Hepatocyte (in vitro differentiated cells): ENCODE measurements around the gene CLTCL1. TPM values are rescaled to one million over a fixed set of nuclear protein-coding genes. Genes with fewer than 3 reads are reported as not detected.

Experiments used
- DNase-seq: peaks from one replicate; pipeline ENCODE4 v3.0.0-alpha.2; 2016; ENCODE audit warnings: low spot score
- H2AFZ ChIP-seq: fragments of 200-600 bp; sonication (generic); 2 replicates; pipeline ENCODE4 v1.6.0; 2016; ENCODE audit warnings: antibody characterized with exemption, mild to moderate bottlenecking
- H3K27ac ChIP-seq: fragments of 200-600 bp; sonication (generic); 2 replicates; pipeline ENCODE4 v1.5.1; 2016; ENCODE audit warnings: mild to moderate bottlenecking
- H3K27me3 ChIP-seq: fragments of 200-600 bp; sonication (generic); 2 replicates; pipeline ENCODE4 v1.6.1; 2016
- H3K36me3 ChIP-seq: fragments of 200-600 bp; sonication (generic); replicated peaks from 2 replicates; pipeline ENCODE4 v1.5.1; 2016; ENCODE audit warnings: low read depth; ENCODE audit not compliant: insufficient read depth
- H3K4me1 ChIP-seq: fragments of 200-600 bp; sonication (generic); 2 replicates; pipeline ENCODE4 v1.5.1; 2016; ENCODE audit warnings: mild to moderate bottlenecking, moderate library complexity; ENCODE audit not compliant: insufficient read depth
- H3K4me2 ChIP-seq: fragments of 200-600 bp; sonication (generic); 2 replicates; pipeline ENCODE4 v1.6.0; 2016
- H3K4me3 ChIP-seq: fragments of 200-600 bp; sonication (generic); 2 replicates; pipeline ENCODE4 v1.5.1; 2016; ENCODE audit warnings: mild to moderate bottlenecking
- H3K79me2 ChIP-seq: fragments of 200-600 bp; sonication (generic); 2 replicates; pipeline ENCODE4 v1.6.0; 2017; ENCODE audit warnings: mild to moderate bottlenecking
- H3K9me2 ChIP-seq: fragments of 200-600 bp; sonication (generic); replicated peaks from 2 replicates; pipeline ENCODE4 v1.6.0; 2017; ENCODE audit warnings: mild to moderate bottlenecking; ENCODE audit not compliant: insufficient read depth
- H3K9me3 ChIP-seq: fragments of 200-600 bp; sonication (generic); 2 replicates; pipeline ENCODE4 v1.5.1; 2016; ENCODE audit warnings: low read depth, mild to moderate bottlenecking
- H4K20me1 ChIP-seq: fragments of 200-600 bp; sonication (generic); 2 replicates; pipeline ENCODE4 v1.6.0; 2016; ENCODE audit warnings: mild to moderate bottlenecking; ENCODE audit not compliant: insufficient read depth, poor library complexity, severe bottlenecking
- EZH2 ChIP-seq: fragments of 200-600 bp; sonication (generic); IDR thresholded peaks from 2 replicates; pipeline ENCODE4 v1.6.1; 2016; ENCODE audit warnings: antibody characterized with exemption, mild to moderate bottlenecking, borderline replicate concordance
- EZH2phosphoT487 ChIP-seq: fragments of 200-600 bp; sonication (generic); IDR thresholded peaks from one replicate; pipeline ENCODE4 v1.6.1; 2018; ENCODE audit warnings: antibody characterized with exemption, mild to moderate bottlenecking, low read depth, moderate library complexity; ENCODE audit not compliant: unreplicated experiment, severe bottlenecking
- WGBS: methylation state at CpG from one replicate; pipeline ENCODE4 v1.1.6; 2016; ENCODE audit warnings: low lambda C conversion rate; ENCODE audit errors: missing lambda C conversion rate; 5-methylcytosine and 5-hydroxymethylcytosine counted together
- polyA plus RNA-seq: library from polyadenylated mRNA; unstranded; fragments of >200 nt; fragmentation: Nextera tagmentation; extraction: Ambion mirVana; gene quantifications from 2 replicates; pipeline ENCODE4 v1.2.1, GENCODE V29; 2016
- total RNA-seq: library from RNA; depleted of rRNA; stranded (reverse); fragments of >200 nt; gene quantifications from 2 replicates; pipeline ENCODE4 v1.2.3, GENCODE V29; 2014
- TF ChIP-seq, protein P1 (sequence below): fragments of 200-600 bp; sonication (generic); IDR thresholded peaks from 2 replicates; pipeline ENCODE4 v1.5.1; 2016; ENCODE audit warnings: antibody characterized with exemption, mild to moderate bottlenecking; ENCODE audit not compliant: poor library complexity

Gene CLTCL1
- total and polyA plus RNA-seq, 2 experiments from 2014 or later, result 2.2 to 3.7 TPM

DNA sequence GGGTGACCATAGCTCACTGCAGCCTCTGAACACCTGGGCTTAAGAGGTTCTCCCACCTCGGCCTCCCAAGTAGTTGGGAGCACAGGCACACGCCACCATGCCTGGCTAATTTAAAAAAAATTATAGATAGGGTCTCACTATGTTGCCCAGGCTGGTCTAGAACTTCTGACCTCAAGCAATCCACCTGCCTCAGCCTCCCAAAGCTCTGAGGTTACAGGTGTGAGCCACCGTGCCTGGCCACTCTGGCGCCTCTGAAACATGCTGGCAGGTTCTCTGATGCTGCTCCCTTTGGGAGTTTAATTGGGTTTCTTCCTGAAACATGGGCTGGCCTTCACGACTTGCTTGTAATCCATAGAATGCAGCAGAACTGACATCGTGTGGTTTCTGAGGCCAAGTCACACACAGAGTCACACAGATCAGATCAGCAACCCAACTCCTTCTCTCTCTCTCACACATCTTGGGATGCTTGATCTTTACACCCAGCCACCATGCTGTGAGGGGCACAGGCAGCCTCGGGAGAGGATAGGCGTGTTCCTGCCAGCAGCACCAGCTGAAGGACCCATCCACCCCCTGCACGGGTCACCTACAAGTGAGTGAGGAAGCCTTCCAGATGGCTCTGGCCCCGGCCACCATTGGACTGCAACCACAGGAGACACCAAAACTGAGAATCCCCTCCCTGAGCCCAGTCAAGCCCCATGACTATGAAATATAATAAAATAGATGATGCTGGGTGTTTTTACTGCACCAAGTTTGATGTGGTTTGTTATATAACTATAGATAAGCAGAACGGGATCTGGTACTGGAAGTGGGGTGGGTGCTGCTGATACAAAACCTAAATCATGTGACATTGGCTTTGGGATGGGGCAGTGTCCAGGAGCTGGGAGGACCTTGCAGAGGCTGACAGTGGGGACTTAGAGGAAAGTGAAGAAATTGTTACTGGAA is 138.3 kb downstream of the CLTCL1 start:
- Histone ChIP-seq H3K4me2 (no peak overlapping the region), H3K9me2 (no peaks in the 10 kb centered on the region), H3K27me3 (peaks cover 46% of the 10 kb centered on the region), H3K27ac (no peak overlapping the region), H3K4me3 (no peak overlapping the region), H3K36me3 (no peaks in the 10 kb centered on the region), H3K9me3 (no peaks in the 10 kb centered on the region), H4K20me1 (no peaks in the 10 kb centered on the region), H2AFZ (no peak overlapping the region), H3K4me1 (no peaks in the 10 kb centered on the region), H3K79me2 (no peaks in the 10 kb centered on the region)
- WGBS, result 74% methylated on average over 11 of the region's 11 CpGs
- TF ChIP-seq, protein P1, sequence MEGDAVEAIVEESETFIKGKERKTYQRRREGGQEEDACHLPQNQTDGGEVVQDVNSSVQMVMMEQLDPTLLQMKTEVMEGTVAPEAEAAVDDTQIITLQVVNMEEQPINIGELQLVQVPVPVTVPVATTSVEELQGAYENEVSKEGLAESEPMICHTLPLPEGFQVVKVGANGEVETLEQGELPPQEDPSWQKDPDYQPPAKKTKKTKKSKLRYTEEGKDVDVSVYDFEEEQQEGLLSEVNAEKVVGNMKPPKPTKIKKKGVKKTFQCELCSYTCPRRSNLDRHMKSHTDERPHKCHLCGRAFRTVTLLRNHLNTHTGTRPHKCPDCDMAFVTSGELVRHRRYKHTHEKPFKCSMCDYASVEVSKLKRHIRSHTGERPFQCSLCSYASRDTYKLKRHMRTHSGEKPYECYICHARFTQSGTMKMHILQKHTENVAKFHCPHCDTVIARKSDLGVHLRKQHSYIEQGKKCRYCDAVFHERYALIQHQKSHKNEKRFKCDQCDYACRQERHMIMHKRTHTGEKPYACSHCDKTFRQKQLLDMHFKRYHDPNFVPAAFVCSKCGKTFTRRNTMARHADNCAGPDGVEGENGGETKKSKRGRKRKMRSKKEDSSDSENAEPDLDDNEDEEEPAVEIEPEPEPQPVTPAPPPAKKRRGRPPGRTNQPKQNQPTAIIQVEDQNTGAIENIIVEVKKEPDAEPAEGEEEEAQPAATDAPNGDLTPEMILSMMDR, result no peak
- TF ChIP-seq EZH2phosphoT487 (no peak), EZH2 (no peak)
- DNase-seq, result peak; percentile 2

DNA sequence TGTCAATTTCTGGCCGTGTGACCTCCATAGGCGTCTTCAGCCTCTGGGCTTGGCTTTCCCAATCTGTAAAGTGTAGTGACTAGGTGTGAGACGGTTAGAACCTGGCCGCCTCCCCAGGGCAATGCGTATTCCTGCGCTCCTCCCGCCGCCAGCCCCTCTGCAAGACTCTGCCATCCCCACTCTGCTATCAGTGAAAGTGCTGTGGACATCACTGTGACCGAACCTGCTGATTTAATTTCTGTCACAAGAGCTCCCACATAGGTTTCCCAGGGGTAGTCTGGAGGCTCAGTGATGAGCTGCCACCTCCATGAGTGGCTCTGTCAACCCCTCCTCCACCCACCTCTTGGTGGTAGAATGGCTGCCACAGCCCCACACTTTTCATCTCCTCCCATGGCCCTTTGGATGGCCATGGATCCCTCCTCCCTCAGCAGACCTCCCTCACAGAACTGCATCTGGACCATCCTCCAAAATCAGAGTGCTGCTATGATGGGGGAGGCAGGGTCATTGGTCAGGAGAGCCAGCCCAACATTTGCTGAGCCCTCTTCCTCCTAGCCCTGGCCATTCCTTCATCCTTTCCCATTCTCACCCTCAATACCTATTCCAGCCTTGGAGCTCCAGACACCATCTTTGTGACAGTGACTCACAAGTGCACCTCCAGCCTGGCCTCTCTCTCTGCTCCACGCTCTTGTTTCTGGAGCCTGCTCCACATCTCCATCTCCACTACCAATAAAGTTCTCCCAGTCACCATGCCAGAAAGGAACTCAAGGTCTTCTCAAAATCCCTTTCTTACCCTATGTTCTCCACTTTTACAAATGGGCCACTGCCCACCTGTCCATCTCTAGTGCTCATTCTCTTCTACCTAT is 140.0 kb downstream of the CLTCL1 start:
- no peak overlapping the region for H3K4me2 ChIP-seq
- no peaks in the 10 kb centered on the region for H3K79me2 ChIP-seq
- H3K27me3 ChIP-seq, result peaks cover 63% of the 10 kb centered on the region
- no peaks in the 10 kb centered on the region for H3K4me1 ChIP-seq
- no peaks in the 10 kb centered on the region for H4K20me1 ChIP-seq
- no peaks in the 10 kb centered on the region for H3K9me3 ChIP-seq
- no peaks in the 10 kb centered on the region for H3K9me2 ChIP-seq
- no peaks in the 10 kb centered on the region for H3K36me3 ChIP-seq
- no peak for DNase-seq
- WGBS, result 63% methylated on average over 10 of the region's 10 CpGs
- no peak overlapping the region for H3K27ac ChIP-seq
- H2AFZ ChIP-seq, result no peak overlapping the region
- no peak for TF ChIP-seq EZH2phosphoT487
- TF ChIP-seq EZH2, result no peak
- TF ChIP-seq, protein P1, result no peak
- H3K4me3 ChIP-seq, result no peak overlapping the region

DNA sequence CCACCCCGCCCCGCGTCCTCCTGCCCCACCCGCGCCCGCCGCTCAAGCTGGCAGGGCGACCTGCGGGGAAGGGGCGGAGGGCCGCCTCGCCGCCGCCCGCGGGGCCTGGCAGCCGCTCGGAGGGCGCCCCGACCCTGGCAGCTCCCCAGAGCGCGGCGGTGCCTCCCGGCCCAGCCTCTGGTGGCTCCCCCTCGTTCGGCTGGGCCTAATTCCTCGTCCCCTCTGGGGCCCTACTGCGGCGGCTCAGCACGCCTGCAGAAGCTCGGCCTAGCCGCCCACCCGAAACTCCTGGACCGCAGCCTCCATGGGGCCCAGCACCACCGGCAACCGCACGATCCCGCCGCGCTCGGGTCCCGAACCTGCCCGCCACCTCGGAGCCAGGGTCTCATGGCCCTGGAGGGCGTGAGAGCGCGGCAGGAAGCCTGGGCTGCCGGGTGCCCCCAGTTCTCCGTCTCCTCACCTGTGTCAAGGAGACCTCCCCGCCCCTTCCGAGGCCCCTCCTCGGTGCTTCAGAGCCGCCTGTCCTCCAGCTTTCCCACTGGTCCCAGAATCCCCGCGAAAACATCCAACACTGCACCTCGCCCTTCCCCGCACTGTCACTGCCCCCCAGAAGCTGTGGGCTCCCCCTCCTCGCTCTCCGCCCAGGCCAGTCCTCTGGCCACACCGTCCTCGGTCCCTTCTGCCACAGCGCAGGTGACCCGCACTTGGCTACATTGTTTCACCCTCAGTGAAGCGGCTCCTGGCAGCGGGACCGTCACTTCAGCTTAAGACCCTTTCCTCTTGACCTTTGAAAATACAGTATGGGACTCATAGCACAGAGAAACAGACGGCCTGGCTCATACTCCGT is 140.8 kb downstream of the CLTCL1 start:
- TF ChIP-seq EZH2 (peak; percentile 71), EZH2phosphoT487 (peak; percentile 49)
- TF ChIP-seq, protein P1, result no peak
- no peak overlapping the region for H3K27ac ChIP-seq
- no peak overlapping the region for H3K4me2 ChIP-seq
- H3K27me3 ChIP-seq, result peaks cover 68% of the 10 kb centered on the region
- H3K9me3 ChIP-seq, result no peaks in the 10 kb centered on the region
- no peaks in the 10 kb centered on the region for H3K79me2 ChIP-seq
- H3K4me1 ChIP-seq, result no peaks in the 10 kb centered on the region
- no peak for DNase-seq
- H3K36me3 ChIP-seq, result no peaks in the 10 kb centered on the region
- H2AFZ ChIP-seq, result no peak overlapping the region
- no peaks in the 10 kb centered on the region for H4K20me1 ChIP-seq
- WGBS, result 34% methylated on average over 36 of the region's 68 CpGs
- H3K4me3 ChIP-seq, result no peak overlapping the region
- H3K9me2 ChIP-seq, result no peaks in the 10 kb centered on the region
